Smooth muscle cell (in vitro differentiated cells): ENCODE data around the gene CNNM1. TPM values are rescaled to one million over a fixed set of nuclear protein-coding genes. Genes with fewer than 3 reads are reported as not detected.

Source experiments
- DNase-seq: peaks from one replicate; lab custom pipeline; 2025; ENCODE audit not compliant: unreplicated experiment; lab: John Stamatoyannopoulos, UW
- H2AFZ ChIP-seq: fragments of 200-600 bp; sonication (generic); 2 replicates; pipeline ENCODE4 v1.6.0; 2016; ENCODE audit warnings: antibody characterized with exemption, low read depth, mild to moderate bottlenecking
- H3F3A ChIP-seq: fragments of 200-600 bp; sonication (generic); 2 replicates; pipeline ENCODE4 v1.6.0; 2017; ENCODE audit warnings: antibody characterized with exemption, low read depth
- H3K27ac ChIP-seq: fragments of 200-600 bp; sonication (generic); 2 replicates; pipeline ENCODE4 v1.5.1; 2016; ENCODE audit warnings: low read depth, mild to moderate bottlenecking
- H3K27me3 ChIP-seq: fragments of 200-600 bp; sonication (generic); 2 replicates; pipeline ENCODE4 v1.6.1; 2016; ENCODE audit warnings: low read depth, mild to moderate bottlenecking
- H3K36me3 ChIP-seq: fragments of 200-600 bp; sonication (generic); 2 replicates; pipeline ENCODE4 v1.5.1; 2016; ENCODE audit warnings: low read depth
- H3K4me1 ChIP-seq: fragments of 200-600 bp; sonication (generic); 2 replicates; pipeline ENCODE4 v1.5.1; 2016; ENCODE audit warnings: low read depth
- H3K4me2 ChIP-seq: fragments of 200-600 bp; sonication (generic); 2 replicates; pipeline ENCODE4 v1.6.0; 2016; ENCODE audit warnings: mild to moderate bottlenecking
- H3K4me3 ChIP-seq: fragments of 200-600 bp; sonication (generic); 2 replicates; pipeline ENCODE4 v1.5.1; 2016; ENCODE audit warnings: mild to moderate bottlenecking
- H3K79me2 ChIP-seq: fragments of 200-600 bp; sonication (generic); 2 replicates; pipeline ENCODE4 v1.6.0; 2016; ENCODE audit warnings: low read depth, mild to moderate bottlenecking
- H3K9ac ChIP-seq: fragments of 200-600 bp; sonication (generic); 2 replicates; pipeline ENCODE4 v1.6.0; 2016; ENCODE audit warnings: low read depth
- H3K9me3 ChIP-seq: fragments of 200-600 bp; sonication (generic); replicated peaks from 2 replicates; pipeline ENCODE4 v1.5.1; 2016; ENCODE audit warnings: low read depth
- H4K20me1 ChIP-seq: fragments of 200-600 bp; sonication (generic); 2 replicates; pipeline ENCODE4 v1.6.0; 2016; ENCODE audit warnings: low read depth
- CTCF ChIP-seq: fragments of 200-600 bp; sonication (generic); IDR thresholded peaks from 2 replicates; pipeline ENCODE4 v1.5.1; 2017; ENCODE audit warnings: borderline replicate concordance, mild to moderate bottlenecking, antibody characterized with exemption; ENCODE audit not compliant: insufficient read depth, poor library complexity, severe bottlenecking
- WGBS: methylation state at CpG from one replicate; pipeline ENCODE4 v1.1.7; 2016; ENCODE audit warnings: low lambda C conversion rate; 5-methylcytosine and 5-hydroxymethylcytosine counted together
- polyA plus RNA-seq: library from polyadenylated mRNA; unstranded; fragments of >200 nt; fragmentation: Nextera tagmentation; extraction: Ambion mirVana; gene quantifications from 2 replicates; pipeline ENCODE4 v1.2.1, GENCODE V29; 2016
- total RNA-seq: library from RNA; depleted of rRNA; stranded (reverse); fragments of >200 nt; gene quantifications from 2 replicates; pipeline ENCODE4 v1.2.3, GENCODE V29; 2014

CNNM1 gene
- total and polyA plus RNA-seq, 2 experiments from 2014 or later, result 0.04 TPM; not detected in 1

- Histone ChIP-seq H3K9ac (no peak overlapping the region), H3K27me3 (peaks cover 17% of the 10 kb centered on the region), H3K79me2 (no peaks in the 10 kb centered on the region), H3K4me2 (no peak overlapping the region), H4K20me1 (no peaks in the 10 kb centered on the region), H3K4me3 (no peak overlapping the region), H3F3A (no peaks in the 10 kb centered on the region), H3K27ac (no peak overlapping the region), H3K4me1 (no peaks in the 10 kb centered on the region), H3K9me3 (no peaks in the 10 kb centered on the region), H2AFZ (no peak overlapping the region), H3K36me3 (no peaks in the 10 kb centered on the region)
- TF ChIP-seq CTCF, result no peak
- no peak for DNase-seq
- 100% methylated on average over 1 of the region's 1 CpG for WGBS
These were observed 38.9 kb upstream of the CNNM1 start for GRCh38 chr10:99290306-99290705.

GRCh38 chr10:99292159-99292558 is 37.0 kb upstream of the CNNM1 start:
- no peaks in the 10 kb centered on the region for H3K36me3 ChIP-seq
- H3K27ac ChIP-seq, result no peak overlapping the region
- H3K4me3 ChIP-seq, result no peak overlapping the region
- no peaks in the 10 kb centered on the region for H4K20me1 ChIP-seq
- H3K9me3 ChIP-seq, result no peaks in the 10 kb centered on the region
- TF ChIP-seq CTCF, result no peak
- peaks cover 13% of the 10 kb centered on the region for H3K27me3 ChIP-seq
- no peak overlapping the region for H2AFZ ChIP-seq
- no peak for DNase-seq
- H3K9ac ChIP-seq, result no peak overlapping the region
- no peaks in the 10 kb centered on the region for H3F3A ChIP-seq
- no peak overlapping the region for H3K4me2 ChIP-seq
- no peaks in the 10 kb centered on the region for H3K79me2 ChIP-seq
- H3K4me1 ChIP-seq, result no peaks in the 10 kb centered on the region
- 70% methylated on average over 1 of the region's 1 CpG for WGBS

- H3K79me2 ChIP-seq, result no peaks in the 10 kb centered on the region
- no peak overlapping the region for H3K9ac ChIP-seq
- no peak for TF ChIP-seq CTCF
- 75% methylated on average over 5 of the region's 5 CpGs for WGBS
- H3F3A ChIP-seq, result no peaks in the 10 kb centered on the region
- no peaks in the 10 kb centered on the region for H3K36me3 ChIP-seq
- H4K20me1 ChIP-seq, result no peaks in the 10 kb centered on the region
- no peaks in the 10 kb centered on the region for H3K9me3 ChIP-seq
- no peaks in the 10 kb centered on the region for H3K27me3 ChIP-seq
- H3K27ac ChIP-seq, result no peak overlapping the region
- no peak overlapping the region for H3K4me2 ChIP-seq
- DNase-seq, result no peak
- H2AFZ ChIP-seq, result no peak overlapping the region
- no peak overlapping the region for H3K4me3 ChIP-seq
- no peaks in the 10 kb centered on the region for H3K4me1 ChIP-seq
These were observed 32.6 kb upstream of the CNNM1 start for GRCh38 chr10:99296605-99297004.

- DNase-seq, result no peak
- no peak for TF ChIP-seq CTCF
- Histone ChIP-seq H3K9ac (no peak overlapping the region), H3K4me2 (no peak overlapping the region), H3K9me3 (no peaks in the 10 kb centered on the region), H3K4me3 (no peak overlapping the region), H3K4me1 (no peaks in the 10 kb centered on the region), H3K79me2 (no peaks in the 10 kb centered on the region), H3K36me3 (no peaks in the 10 kb centered on the region), H3F3A (no peaks in the 10 kb centered on the region), H4K20me1 (no peaks in the 10 kb centered on the region), H3K27ac (no peak overlapping the region), H2AFZ (no peak overlapping the region), H3K27me3 (no peaks in the 10 kb centered on the region)
- WGBS, result over 99% methylated on average over 5 of the region's 7 CpGs
These were observed 32.1 kb upstream of the CNNM1 start for GRCh38 chr10:99297033-99297432.
